Measurements from ENCODE around the gene SNX20. TPM values are rescaled to one million over a fixed set of nuclear protein-coding genes. Genes with fewer than 3 reads are reported as not detected.
A peak's percentile ranks its signal among the peaks of the same experiment; 100 is the strongest.

Gene SNX20
- total and polyA plus RNA-seq, 2 of the 13 experiments (the other 11 are each of a cell fraction or from before 2014, with no cell fraction given) = not detected

DNA sequence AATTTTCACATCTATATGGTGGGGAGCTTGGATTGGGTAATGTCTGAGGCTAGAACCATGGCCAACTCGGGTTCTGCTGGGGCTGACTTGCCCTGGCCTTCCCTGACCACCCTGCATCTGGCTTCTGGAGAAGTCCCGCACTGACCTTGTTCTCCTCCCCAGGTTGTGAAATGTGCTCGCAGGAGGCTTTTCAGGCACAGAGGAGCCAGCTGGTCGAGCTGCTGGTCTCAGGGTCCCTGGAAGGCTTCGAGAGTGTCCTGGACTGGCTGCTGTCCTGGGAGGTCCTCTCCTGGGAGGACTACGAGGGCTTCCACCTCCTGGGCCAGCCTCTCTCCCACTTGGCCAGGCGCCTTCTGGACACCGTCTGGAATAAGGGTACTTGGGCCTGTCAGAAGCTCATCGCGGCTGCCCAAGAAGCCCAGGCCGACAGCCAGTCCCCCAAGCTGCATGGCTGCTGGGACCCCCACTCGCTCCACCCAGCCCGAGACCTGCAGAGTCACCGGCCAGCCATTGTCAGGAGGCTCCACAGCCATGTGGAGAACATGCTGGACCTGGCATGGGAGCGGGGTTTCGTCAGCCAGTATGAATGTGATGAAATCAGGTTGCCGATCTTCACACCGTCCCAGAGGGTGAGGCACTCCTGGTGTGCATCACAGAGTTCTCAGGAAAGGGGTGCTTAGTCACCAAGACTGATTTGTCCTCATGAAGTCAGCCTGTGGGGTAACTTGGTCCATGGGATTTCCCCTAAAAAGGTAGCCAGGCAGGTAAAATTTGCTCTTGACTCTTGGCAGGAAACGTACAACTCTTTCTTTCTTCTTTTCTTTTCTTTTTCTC, 18.4 kb upstream of the SNX20 start (continued):
- 0 out of 2 replicates have a peak, but pooled peaks have one; percentile 40 for TF ChIP-seq ZNF878 (CRISPR knock-in tag; IDR thresholded peaks at IDR 0.05)
- no peak for TF ChIP-seq ZNF567 (CRISPR knock-in tag; IDR thresholded peaks at IDR 0.05; ENCODE audit: borderline replicate concordance)
- TF ChIP-seq, protein P1, sequence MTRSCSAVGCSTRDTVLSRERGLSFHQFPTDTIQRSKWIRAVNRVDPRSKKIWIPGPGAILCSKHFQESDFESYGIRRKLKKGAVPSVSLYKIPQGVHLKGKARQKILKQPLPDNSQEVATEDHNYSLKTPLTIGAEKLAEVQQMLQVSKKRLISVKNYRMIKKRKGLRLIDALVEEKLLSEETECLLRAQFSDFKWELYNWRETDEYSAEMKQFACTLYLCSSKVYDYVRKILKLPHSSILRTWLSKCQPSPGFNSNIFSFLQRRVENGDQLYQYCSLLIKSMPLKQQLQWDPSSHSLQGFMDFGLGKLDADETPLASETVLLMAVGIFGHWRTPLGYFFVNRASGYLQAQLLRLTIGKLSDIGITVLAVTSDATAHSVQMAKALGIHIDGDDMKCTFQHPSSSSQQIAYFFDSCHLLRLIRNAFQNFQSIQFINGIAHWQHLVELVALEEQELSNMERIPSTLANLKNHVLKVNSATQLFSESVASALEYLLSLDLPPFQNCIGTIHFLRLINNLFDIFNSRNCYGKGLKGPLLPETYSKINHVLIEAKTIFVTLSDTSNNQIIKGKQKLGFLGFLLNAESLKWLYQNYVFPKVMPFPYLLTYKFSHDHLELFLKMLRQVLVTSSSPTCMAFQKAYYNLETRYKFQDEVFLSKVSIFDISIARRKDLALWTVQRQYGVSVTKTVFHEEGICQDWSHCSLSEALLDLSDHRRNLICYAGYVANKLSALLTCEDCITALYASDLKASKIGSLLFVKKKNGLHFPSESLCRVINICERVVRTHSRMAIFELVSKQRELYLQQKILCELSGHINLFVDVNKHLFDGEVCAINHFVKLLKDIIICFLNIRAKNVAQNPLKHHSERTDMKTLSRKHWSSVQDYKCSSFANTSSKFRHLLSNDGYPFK (CRISPR knock-in tag; IDR thresholded peaks at IDR 0.05; ENCODE audit: borderline replicate concordance) = no peak
- no peak for TF ChIP-seq CCAR2 (optimal IDR thresholded peaks at IDR 0.05; ENCODE audit: low read depth, low read length)
- no peak for TF ChIP-seq HES4 (CRISPR knock-in tag; IDR thresholded peaks at IDR 0.05; ENCODE audit: borderline replicate concordance)
- TF ChIP-seq PRPF4 (IDR thresholded peaks at IDR 0.05; ENCODE audit: low read depth, low read length, poor library complexity, severe bottlenecking) = no peak
- TF ChIP-seq, protein P2, sequence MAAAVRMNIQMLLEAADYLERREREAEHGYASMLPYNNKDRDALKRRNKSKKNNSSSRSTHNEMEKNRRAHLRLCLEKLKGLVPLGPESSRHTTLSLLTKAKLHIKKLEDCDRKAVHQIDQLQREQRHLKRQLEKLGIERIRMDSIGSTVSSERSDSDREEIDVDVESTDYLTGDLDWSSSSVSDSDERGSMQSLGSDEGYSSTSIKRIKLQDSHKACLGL (CRISPR knock-in tag; IDR thresholded peaks at IDR 0.05) = peak; percentile 70
- no peak for TF ChIP-seq FOXC1 (CRISPR knock-in tag; IDR thresholded peaks at IDR 0.05; ENCODE audit: borderline replicate concordance)
- TF ChIP-seq, protein P3, sequence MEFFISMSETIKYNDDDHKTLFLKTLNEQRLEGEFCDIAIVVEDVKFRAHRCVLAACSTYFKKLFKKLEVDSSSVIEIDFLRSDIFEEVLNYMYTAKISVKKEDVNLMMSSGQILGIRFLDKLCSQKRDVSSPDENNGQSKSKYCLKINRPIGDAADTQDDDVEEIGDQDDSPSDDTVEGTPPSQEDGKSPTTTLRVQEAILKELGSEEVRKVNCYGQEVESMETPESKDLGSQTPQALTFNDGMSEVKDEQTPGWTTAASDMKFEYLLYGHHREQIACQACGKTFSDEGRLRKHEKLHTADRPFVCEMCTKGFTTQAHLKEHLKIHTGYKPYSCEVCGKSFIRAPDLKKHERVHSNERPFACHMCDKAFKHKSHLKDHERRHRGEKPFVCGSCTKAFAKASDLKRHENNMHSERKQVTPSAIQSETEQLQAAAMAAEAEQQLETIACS (CRISPR knock-in tag; IDR thresholded peaks at IDR 0.05) = no peak
- no peak for TF ChIP-seq ASH2L (IDR thresholded peaks at IDR 0.05; ENCODE audit: insufficient read length, low read depth, low read length)
- TF ChIP-seq ISL2 (CRISPR knock-in tag; IDR thresholded peaks at IDR 0.05) = 0 out of 2 replicates have a peak, but pooled peaks have one; percentile 23

All from HepG2 (cell line).